IMR-90 (cell line): ENCODE data around the gene PLBD2. TPM values are rescaled to one million over a fixed set of nuclear protein-coding genes. Genes with fewer than 3 reads are reported as not detected.

Experiments used
- ATAC-seq: fragments of 200-7000 bp; cut with Tn5 transposase; 2 replicates; pipeline ENCODE4 v1.9.1; 2020; ENCODE audit warnings: low read depth, mild to moderate bottlenecking, moderate library complexity
- BruUV-seq: library from RNA; stranded (reverse); fragments of 400-500 nt; replicated peaks from 2 replicates; lab custom pipeline; 2021; lab: Mats Ljungman, UMichigan
- CTCF ChIA-PET: fragments of 300-600 bp; formaldehyde crosslinking; extraction: SDS; loops from one replicate; lab custom pipeline; 2021; ENCODE audit warnings: antibody characterized with exemption; lab: Yijun Ruan, JAX
- POLR2A ChIA-PET: fragments of 300-600 bp; sonication (Branson Sonifier 250); formaldehyde crosslinking; loops from one replicate; lab custom pipeline; 2022; ENCODE audit warnings: antibody characterized with exemption; ENCODE audit not compliant: unreplicated experiment; lab: Charles Lee
- DNase-seq: peaks from one replicate; pipeline ENCODE4 v3.0.0; 2013
- H2AFZ ChIP-seq: replicated peaks from 2 replicates; pipeline ENCODE3; 2013; ENCODE audit warnings: low read length, mild to moderate bottlenecking; ENCODE audit not compliant: poor library complexity
- H2AK5ac ChIP-seq: 2 replicates; pipeline ENCODE4 v1.6.1; 2013; ENCODE audit warnings: low read depth, low read length, inconsistent platforms
- H2AK9ac ChIP-seq: replicated peaks from 2 replicates; pipeline ENCODE3; 2013; ENCODE audit warnings: mild to moderate bottlenecking, low read depth, low read length, moderate library complexity; ENCODE audit not compliant: poor library complexity
- H2BK120ac ChIP-seq: 2 replicates; pipeline ENCODE4 v1.6.1; 2013; ENCODE audit warnings: low read depth, low read length, inconsistent platforms
- H2BK15ac ChIP-seq: 3 replicates; pipeline ENCODE4 v1.6.1; 2013; ENCODE audit warnings: low read depth, low read length, inconsistent platforms
- H2BK20ac ChIP-seq: 2 replicates; pipeline ENCODE4 v1.6.1; 2013; ENCODE audit warnings: low read depth, mild to moderate bottlenecking, inconsistent platforms, low read length, moderate library complexity
- H2BK5ac ChIP-seq: 2 replicates; pipeline ENCODE4 v1.6.1; 2013; ENCODE audit warnings: mild to moderate bottlenecking, low read depth, low read length, inconsistent platforms; ENCODE audit not compliant: poor library complexity, severe bottlenecking
- H3K14ac ChIP-seq: replicated peaks from 2 replicates; pipeline ENCODE4 v1.6.1; 2013; ENCODE audit warnings: low read depth, low read length, inconsistent platforms
- H3K18ac ChIP-seq: 2 replicates; pipeline ENCODE4 v1.6.1; 2013; ENCODE audit warnings: low read depth, low read length, control low read depth
- H3K23ac ChIP-seq: 2 replicates; pipeline ENCODE4 v1.6.1; 2013; ENCODE audit warnings: low read depth, low read length, inconsistent platforms
- H3K27ac ChIP-seq: 2 replicates; pipeline ENCODE4 v1.5.1; 2013; ENCODE audit warnings: mild to moderate bottlenecking, control low read depth, low read length; ENCODE audit not compliant: insufficient read depth
- H3K27me3 ChIP-seq: 2 replicates; pipeline ENCODE4 v1.6.1; 2013; ENCODE audit warnings: low read length; ENCODE audit not compliant: control insufficient read depth, insufficient read depth
- H3K36me3 ChIP-seq: 2 replicates; pipeline ENCODE4 v1.6.1; 2013; ENCODE audit warnings: low read length, mixed read lengths; ENCODE audit not compliant: control insufficient read depth, insufficient read depth
- H3K4ac ChIP-seq: 2 replicates; pipeline ENCODE4 v1.6.1; 2013; ENCODE audit warnings: low read depth, low read length, inconsistent platforms
- H3K4me1 ChIP-seq: 2 replicates; pipeline ENCODE4 v1.6.1; 2013; ENCODE audit warnings: low read length, mixed read lengths; ENCODE audit not compliant: control insufficient read depth, insufficient read depth
- H3K4me2 ChIP-seq: 2 replicates; pipeline ENCODE4 v1.6.1; 2013; ENCODE audit warnings: low read depth, mild to moderate bottlenecking, control low read depth, low read length, moderate library complexity
- H3K4me3 ChIP-seq: 2 replicates; pipeline ENCODE4 v1.5.1; 2013; ENCODE audit warnings: low read depth, mild to moderate bottlenecking, control low read depth, low read length, moderate library complexity; ENCODE audit not compliant: insufficient read depth
- H3K56ac ChIP-seq: 2 replicates; pipeline ENCODE4 v1.6.1; 2013; ENCODE audit warnings: low read length, inconsistent platforms; ENCODE audit not compliant: insufficient read depth; ENCODE audit errors: extremely low read depth
- H3K79me1 ChIP-seq, 2 experiments: 2 replicates each; pipeline ENCODE4 v1.6.1; 2013; ENCODE audit warnings: low read length in 2 of 2, inconsistent platforms in 1 of 2, low read depth in 1 of 2
- H3K9ac ChIP-seq: 2 replicates; pipeline ENCODE4 v1.6.1; 2013; ENCODE audit warnings: low read depth, low read length, control low read depth
- H3K9me1 ChIP-seq: 2 replicates; pipeline ENCODE4 v1.6.1; 2013; ENCODE audit warnings: low read length, inconsistent platforms; ENCODE audit not compliant: insufficient read depth
- H3K9me3 ChIP-seq: 2 replicates; pipeline ENCODE4 v1.6.1; 2013; ENCODE audit warnings: low read length; ENCODE audit not compliant: control insufficient read depth, insufficient read depth
- H4K20me1 ChIP-seq: 2 replicates; pipeline ENCODE4 v1.6.1; 2013; ENCODE audit warnings: low read length, inconsistent platforms; ENCODE audit not compliant: insufficient read depth
- H4K5ac ChIP-seq: 2 replicates; pipeline ENCODE4 v1.6.1; 2013; ENCODE audit warnings: mild to moderate bottlenecking, low read depth, low read length, control low read depth
- H4K8ac ChIP-seq, 2 experiments: 2 replicates each; pipeline ENCODE4 v1.6.1; 2013; ENCODE audit warnings: low read depth in 2 of 2, low read length in 2 of 2, control low read depth in 1 of 2, inconsistent platforms in 1 of 2
- H4K91ac ChIP-seq: 2 replicates; pipeline ENCODE4 v1.6.1; 2013; ENCODE audit warnings: low read depth, low read length, inconsistent platforms; ENCODE audit not compliant: insufficient read depth
- BHLHE40 ChIP-seq: fragments of 150-350 bp; IDR thresholded peaks from 2 replicates; pipeline ENCODE4 v1.6.1; 2016; ENCODE audit warnings: mild to moderate bottlenecking, low read depth, low read length
- FOS ChIP-seq: fragments of 150-350 bp; IDR thresholded peaks from 2 replicates; pipeline ENCODE4 v1.6.1; 2016; ENCODE audit warnings: low read depth, low read length
- MAFK ChIP-seq: IDR thresholded peaks from 2 replicates; pipeline ENCODE4 v1.6.1; 2012; ENCODE audit warnings: low read depth, low read length, improper control_type of control experiment
- NFE2L2 ChIP-seq: fragments of 150-350 bp; IDR thresholded peaks from 2 replicates; pipeline ENCODE4 v1.6.1; 2016; ENCODE audit warnings: low read depth, mild to moderate bottlenecking, low read length
- POLR2A ChIP-seq: IDR thresholded peaks from 2 replicates; pipeline ENCODE4 v1.6.1; 2012; ENCODE audit warnings: mild to moderate bottlenecking, low read depth, low read length
- SMC3 ChIP-seq: fragments of 150-350 bp; IDR thresholded peaks from 2 replicates; pipeline ENCODE4 v1.6.1; 2016; ENCODE audit warnings: low read depth, mild to moderate bottlenecking, antibody characterized with exemption, low read length, moderate library complexity
- WGBS, 2 experiments: methylation state at CpG; one replicate each; pipeline versions ENCODE4 v1.1.5 to v1.1.7; 2013; ENCODE audit warnings: missing lambda C conversion rate in 2 of 2; ENCODE audit not compliant: insufficient read length in 1 of 2; ENCODE audit errors: extremely low coverage in 2 of 2; 5-methylcytosine and 5-hydroxymethylcytosine counted together
- dilution Hi-C: fragments of 300-500 bp; cut with HindIII; formaldehyde crosslinking; loops from one replicate; pipeline ENCODE4 v1.14.3; 2018; ENCODE audit warnings: low sequenced_read_pairs; ENCODE audit not compliant: unreplicated experiment
- in situ Hi-C: fragments of 300-500 bp; cut with MboI; formaldehyde crosslinking; loops from 3 replicates; pipeline ENCODE4 v1.14.3; 2019; ENCODE audit warnings: low sequenced_read_pairs, inconsistent platforms, mixed read lengths
- intact Hi-C: fragments of 100-400 bp; cut with micrococcal nuclease; formaldehyde crosslinking; loops from 2 replicates; pipeline ENCODE4 v1.10.0; 2022
- polyA plus RNA-seq, 3 experiments: library from polyadenylated mRNA; depleted of rRNA; stranded (reverse); fragments of >200 nt; gene quantifications; 2 replicates each; pipeline ENCODE4 v1.2.3, GENCODE V29; 2012; ENCODE audit warnings: low replicate concordance in 1 of 3
- total RNA-seq: library from RNA; depleted of rRNA; stranded (reverse); fragments of >200 nt; gene quantifications from 2 replicates; pipeline ENCODE4 v1.2.3, GENCODE V29; 2012
- TF ChIP-seq, protein P1 (sequence below): fragments of 150-350 bp; IDR thresholded peaks from 2 replicates; pipeline ENCODE4 v1.6.1; 2016; ENCODE audit warnings: low read depth, mild to moderate bottlenecking, low read length, moderate library complexity, borderline replicate concordance
- TF ChIP-seq, protein P2 (sequence below): fragments of 150-350 bp; IDR thresholded peaks from 2 replicates; pipeline ENCODE4 v1.6.1; 2017; ENCODE audit warnings: mild to moderate bottlenecking, antibody characterized with exemption, low read length, low read depth

PLBD2 gene
- total and polyA plus RNA-seq, 2 of the 4 experiments (the other 2 are of a cell fraction), result 7.3 to 44.5 TPM

- dilution Hi-C loops, result no loop called here
- no peak overlapping the region for H3K56ac ChIP-seq
- peaks cover 11% of the 10 kb centered on the region for H3K27me3 ChIP-seq
- no peak overlapping the region for H2BK5ac ChIP-seq
- no peak overlapping the region for H2AK5ac ChIP-seq
- no peak overlapping the region for H2BK120ac ChIP-seq
- H2BK20ac ChIP-seq, result no peak overlapping the region
- H3K79me1 ChIP-seq, result no peaks in the 10 kb centered on the region
- ATAC-seq, result no peak
- ChIA-PET POLR2A (no interaction called here), CTCF (no interaction called here)
- H3K18ac ChIP-seq, result no peak overlapping the region
- no peak overlapping the region for H4K5ac ChIP-seq
- H3K4ac ChIP-seq, result no peak overlapping the region
- H3K9ac ChIP-seq, result no peak overlapping the region
- no peak overlapping the region for H2AFZ ChIP-seq
- H3K4me2 ChIP-seq, result no peak overlapping the region
- H3K23ac ChIP-seq, result no peak overlapping the region
- no peak overlapping the region for H4K91ac ChIP-seq
- no peaks in the 10 kb centered on the region for H3K36me3 ChIP-seq
- H2BK15ac ChIP-seq, result no peak overlapping the region
- TF ChIP-seq BHLHE40, result no peak
- TF ChIP-seq FOS, result no peak
- no peak for TF ChIP-seq MAFK
- no peak for TF ChIP-seq POLR2A
- TF ChIP-seq, protein P1, sequence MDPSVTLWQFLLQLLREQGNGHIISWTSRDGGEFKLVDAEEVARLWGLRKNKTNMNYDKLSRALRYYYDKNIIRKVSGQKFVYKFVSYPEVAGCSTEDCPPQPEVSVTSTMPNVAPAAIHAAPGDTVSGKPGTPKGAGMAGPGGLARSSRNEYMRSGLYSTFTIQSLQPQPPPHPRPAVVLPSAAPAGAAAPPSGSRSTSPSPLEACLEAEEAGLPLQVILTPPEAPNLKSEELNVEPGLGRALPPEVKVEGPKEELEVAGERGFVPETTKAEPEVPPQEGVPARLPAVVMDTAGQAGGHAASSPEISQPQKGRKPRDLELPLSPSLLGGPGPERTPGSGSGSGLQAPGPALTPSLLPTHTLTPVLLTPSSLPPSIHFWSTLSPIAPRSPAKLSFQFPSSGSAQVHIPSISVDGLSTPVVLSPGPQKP, result no peak
- TF ChIP-seq, protein P2, sequence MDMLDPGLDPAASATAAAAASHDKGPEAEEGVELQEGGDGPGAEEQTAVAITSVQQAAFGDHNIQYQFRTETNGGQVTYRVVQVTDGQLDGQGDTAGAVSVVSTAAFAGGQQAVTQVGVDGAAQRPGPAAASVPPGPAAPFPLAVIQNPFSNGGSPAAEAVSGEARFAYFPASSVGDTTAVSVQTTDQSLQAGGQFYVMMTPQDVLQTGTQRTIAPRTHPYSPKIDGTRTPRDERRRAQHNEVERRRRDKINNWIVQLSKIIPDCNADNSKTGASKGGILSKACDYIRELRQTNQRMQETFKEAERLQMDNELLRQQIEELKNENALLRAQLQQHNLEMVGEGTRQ, result no peak
- TF ChIP-seq SMC3, result no peak
- TF ChIP-seq NFE2L2, result no peak
- no peaks in the 10 kb centered on the region for H3K9me1 ChIP-seq
- no peaks in the 10 kb centered on the region for H3K9me3 ChIP-seq
- H3K14ac ChIP-seq, result no peak overlapping the region
- no peak overlapping the region for H3K27ac ChIP-seq
- no peak for DNase-seq
- H3K4me3 ChIP-seq, result no peak overlapping the region
- H4K8ac ChIP-seq, result no peak overlapping the region
- WGBS, 2 experiments, result no CpG with 5 or more reads among the region's 4 CpGs
- no peak overlapping the region for H2AK9ac ChIP-seq
- H4K20me1 ChIP-seq, result no peaks in the 10 kb centered on the region
- in situ Hi-C loops, result no loop called here
- intact Hi-C loops, result loop anchor here (1.0 kb wide), 1 partner anchor 473 kb away; no protein-coding TSS in a partner anchor
- BruUV-seq, result no TSS peak
- H3K4me1 ChIP-seq, result no peaks in the 10 kb centered on the region
These were observed 80.9 kb downstream of the PLBD2 start for GRCh38 chr12:113439301-113439597.
